ENCODE results near the gene SOWAHB.

- no peak for TF ChIP-seq POLR2A (IDR thresholded peaks at IDR 0.05)
- TF ChIP-seq, protein P1, sequence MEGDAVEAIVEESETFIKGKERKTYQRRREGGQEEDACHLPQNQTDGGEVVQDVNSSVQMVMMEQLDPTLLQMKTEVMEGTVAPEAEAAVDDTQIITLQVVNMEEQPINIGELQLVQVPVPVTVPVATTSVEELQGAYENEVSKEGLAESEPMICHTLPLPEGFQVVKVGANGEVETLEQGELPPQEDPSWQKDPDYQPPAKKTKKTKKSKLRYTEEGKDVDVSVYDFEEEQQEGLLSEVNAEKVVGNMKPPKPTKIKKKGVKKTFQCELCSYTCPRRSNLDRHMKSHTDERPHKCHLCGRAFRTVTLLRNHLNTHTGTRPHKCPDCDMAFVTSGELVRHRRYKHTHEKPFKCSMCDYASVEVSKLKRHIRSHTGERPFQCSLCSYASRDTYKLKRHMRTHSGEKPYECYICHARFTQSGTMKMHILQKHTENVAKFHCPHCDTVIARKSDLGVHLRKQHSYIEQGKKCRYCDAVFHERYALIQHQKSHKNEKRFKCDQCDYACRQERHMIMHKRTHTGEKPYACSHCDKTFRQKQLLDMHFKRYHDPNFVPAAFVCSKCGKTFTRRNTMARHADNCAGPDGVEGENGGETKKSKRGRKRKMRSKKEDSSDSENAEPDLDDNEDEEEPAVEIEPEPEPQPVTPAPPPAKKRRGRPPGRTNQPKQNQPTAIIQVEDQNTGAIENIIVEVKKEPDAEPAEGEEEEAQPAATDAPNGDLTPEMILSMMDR (IDR thresholded peaks at IDR 0.05), result no peak
These were observed 41.2 kb upstream of the SOWAHB start for GRCh38 chr4:76939184-76939583.

Measured in ovary (tissue), 3 donors.